Left renal cortex interstitium (tissue), 4 donors: ENCODE data around the gene EDNRA. TPM values are rescaled to one million over a fixed set of nuclear protein-coding genes. Genes with fewer than 3 reads are reported as not detected.
A peak's percentile ranks its signal among the peaks of the same experiment; 100 is the strongest.
"Not testable (repeated sequence)": the region's sequence is repeated elsewhere in the genome, so short reads cannot be mapped to it uniquely, and the experiment has no call there.

Experiments used
- DNase-seq, 4 donors: peaks; one replicate each; pipeline ENCODE4 v3.0.0-alpha.2; 2013; ENCODE audit warnings: low read depth in 4 of 4, low spot score in 2 of 4, missing footprints in 1 of 4
- polyA plus RNA-seq, 4 donors: library from polyadenylated mRNA; unstranded; fragments of 120-200 nt; gene quantifications; one replicate each; pipeline ENCODE4 v1.2.1, GENCODE V29; 2013; ENCODE audit not compliant: insufficient read length in 4 of 4

The EDNRA gene
- polyA plus RNA-seq: 10 to 100 TPM; 76.2 to 98.4 (median 88.7) TPM

DNA sequence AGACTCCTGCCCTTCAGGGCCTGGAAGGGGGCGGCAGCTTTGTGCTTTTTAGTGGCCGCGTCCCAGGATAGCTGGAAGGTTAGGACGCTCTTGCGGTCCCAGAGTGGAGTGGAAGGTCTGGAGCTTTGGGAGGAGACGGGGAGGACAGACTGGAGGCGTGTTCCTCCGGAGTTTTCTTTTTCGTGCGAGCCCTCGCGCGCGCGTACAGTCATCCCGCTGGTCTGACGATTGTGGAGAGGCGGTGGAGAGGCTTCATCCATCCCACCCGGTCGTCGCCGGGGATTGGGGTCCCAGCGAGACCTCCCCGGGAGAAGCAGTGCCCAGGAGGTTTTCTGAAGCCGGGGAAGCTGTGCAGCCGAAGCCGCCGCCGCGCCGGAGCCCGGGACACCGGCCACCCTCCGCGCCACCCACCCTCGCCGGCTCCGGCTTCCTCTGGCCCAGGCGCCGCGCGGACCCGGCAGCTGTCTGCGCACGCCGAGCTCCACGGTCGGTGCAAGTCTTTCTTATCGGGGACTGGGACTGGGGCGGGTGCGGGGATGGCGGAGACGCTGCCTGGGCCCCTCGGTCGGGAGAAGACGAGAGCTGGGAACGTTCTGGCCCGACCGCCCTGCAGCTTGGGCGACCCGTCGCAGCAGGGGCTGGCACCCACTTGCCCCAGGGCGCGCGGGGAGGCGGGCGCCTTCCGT, at the start of gene EDNRA:
EDNRA (plus strand) TSS at position 207 of the 686 bp plus-strand sequence. CDS start 4,585 bp downstream, outside the sequence.
- peak in 1 of 4 donors; percentile 40 for DNase-seq

DNA sequence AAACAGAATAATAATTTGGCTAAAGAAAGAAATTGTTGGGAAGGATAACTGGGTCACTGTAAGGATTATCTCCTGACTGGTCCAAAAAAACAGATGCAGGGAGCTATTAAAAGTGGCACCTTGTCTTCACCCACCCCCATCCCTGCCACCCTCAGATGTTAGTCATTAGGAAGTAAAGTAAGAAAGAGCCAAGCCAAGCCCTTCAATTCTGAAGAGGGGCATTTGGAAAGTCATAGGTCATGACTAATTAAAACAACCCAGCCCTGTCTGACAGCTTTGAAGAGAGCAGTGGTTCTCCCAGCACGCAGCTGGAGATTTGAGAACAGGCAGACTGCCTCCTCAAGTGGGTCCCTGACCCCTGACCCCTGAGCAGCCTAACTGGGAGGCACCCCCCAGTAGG, 46.5 kb upstream of the EDNRA start:
- DNase-seq: not testable (repeated sequence)

DNA sequence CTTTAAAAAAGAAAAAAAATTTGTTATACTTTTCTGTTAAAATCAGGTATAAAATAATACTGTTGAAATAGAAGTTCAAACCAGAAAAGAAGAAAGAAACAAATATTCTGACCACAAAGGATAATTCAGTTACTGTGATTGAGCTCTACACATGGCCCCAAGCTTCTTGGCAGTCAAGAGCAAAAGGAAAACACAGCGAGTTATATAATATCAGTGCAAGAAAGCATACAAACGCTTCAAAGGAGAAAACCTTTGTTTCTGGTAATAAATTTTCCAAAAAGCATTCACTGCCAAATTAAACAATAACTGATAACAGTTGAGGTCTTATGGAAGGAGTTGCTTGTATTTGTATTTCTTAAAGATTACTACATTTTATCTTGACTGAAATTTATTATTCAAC, 40.5 kb upstream of the EDNRA start:
- no peak for DNase-seq

DNA sequence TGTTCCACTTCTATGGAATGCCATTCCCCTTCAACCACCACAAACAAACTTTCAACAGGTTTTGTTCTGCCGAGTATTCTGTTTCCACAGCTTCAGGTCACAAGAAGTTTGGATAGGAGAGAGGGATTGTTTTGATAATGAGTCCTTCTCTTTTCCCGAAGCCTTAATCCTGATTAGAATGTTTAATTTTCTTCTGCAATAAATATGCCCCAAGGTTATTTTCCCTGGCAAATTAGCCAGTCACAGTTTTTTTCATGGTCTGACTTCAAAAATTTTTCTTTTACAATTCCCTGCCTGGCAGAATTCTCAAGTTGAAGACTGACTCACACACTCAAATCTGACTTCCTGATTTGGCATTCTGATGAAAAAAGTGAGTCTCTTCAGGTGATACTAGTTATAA, 33.1 kb upstream of the EDNRA start:
- DNase-seq: no peak

DNA sequence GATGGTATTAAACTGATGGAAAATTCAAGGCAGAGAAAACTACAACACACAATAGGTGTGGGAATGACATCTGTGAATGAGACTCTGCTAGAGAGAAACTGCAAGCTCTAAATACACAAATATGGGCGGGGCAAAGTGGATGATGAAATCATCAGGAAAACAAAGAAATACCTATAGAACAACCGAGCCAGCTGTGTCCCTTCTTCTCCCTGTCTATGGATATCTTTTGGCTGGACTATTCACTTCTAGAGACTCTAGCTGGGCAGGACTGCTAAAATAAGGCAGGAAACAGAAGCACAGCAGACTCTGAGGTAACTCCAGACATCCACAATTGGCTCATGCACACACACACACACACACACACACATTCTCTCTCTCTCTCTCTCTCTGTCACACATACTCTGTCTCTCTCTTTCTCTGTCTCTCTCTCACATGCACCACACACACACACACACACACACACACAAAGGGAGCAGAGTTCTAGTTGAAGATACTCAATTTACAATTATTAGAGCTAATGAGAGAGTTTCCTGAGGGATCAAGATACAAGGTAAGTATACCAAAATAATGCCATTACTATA, 27.2 kb upstream of the EDNRA start:
- DNase-seq: no peak

DNA sequence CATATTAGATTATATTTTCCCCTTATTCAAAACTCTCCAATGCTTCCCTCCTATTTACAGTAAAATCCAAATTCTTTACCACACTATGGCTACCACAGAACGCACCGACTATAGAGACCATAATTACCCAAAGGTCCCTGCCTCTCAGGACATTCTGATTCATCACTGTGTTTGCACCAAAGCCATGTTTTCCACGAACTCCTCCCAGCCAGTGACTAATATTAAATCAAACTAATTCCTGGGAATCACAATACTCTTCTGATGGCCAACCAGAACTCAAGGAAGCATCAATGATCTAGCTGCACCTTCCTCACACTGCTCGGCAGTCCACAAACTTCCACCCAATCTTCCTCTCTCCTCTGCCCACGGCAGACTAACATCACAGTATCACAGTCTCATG, 24.2 kb upstream of the EDNRA start:
- no peak for DNase-seq

DNA sequence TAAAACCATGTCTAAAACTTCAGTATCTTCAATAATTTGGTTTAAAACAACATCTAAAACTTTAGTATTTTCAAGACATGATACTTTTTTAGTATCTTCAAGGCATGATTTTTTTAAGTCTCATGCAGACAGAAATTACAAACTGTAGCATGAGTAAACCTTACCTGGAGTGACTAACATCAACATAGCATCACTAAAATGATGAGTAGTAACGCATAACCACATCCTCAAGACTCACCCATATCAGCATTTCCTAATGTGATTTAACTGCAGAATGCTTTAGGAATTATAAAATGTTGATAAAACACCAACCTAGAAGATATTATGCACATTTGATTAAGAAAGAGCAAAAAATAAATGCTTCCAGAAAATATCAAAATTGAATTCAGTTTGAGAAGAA, 19.7 kb upstream of the EDNRA start:
- DNase-seq: no peak

DNA sequence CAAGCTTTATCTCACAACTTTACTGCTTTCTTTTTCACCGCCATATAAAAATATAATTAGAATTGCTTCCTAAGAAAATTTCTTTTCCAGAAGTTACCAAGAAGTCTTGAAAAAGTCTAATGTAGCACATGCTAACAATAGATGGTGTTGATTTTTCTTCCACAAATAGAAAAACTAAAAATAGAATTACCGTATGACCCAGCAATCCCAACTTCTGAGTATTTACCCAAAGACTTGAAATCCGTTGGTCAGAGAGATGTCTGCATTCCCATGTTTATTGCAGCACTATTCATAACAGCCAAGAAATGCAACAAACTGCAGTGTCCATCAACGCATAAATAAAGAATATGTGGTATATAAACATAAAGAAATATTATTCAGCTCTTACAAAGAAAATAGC, 17.8 kb upstream of the EDNRA start:
- DNase-seq: no peak

DNA sequence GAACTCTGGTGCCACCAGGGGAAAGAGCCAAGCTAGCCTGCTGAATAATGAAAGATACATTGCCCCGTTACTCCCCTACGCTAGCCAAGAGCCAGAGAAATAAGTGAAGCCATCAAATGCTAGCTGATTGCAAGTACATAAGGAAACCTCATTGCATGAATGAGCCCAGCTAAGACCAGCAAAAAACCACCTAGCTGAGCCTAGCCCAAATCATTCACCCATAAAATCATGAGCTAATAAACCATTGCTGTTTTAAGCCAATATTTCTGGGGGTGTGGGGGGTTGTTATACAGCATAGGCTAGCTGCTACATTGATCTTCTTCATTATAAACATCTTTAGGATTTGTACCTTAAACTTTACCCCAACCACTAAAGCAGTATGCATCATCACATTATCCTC, 15.4 kb upstream of the EDNRA start:
- no peak for DNase-seq

DNA sequence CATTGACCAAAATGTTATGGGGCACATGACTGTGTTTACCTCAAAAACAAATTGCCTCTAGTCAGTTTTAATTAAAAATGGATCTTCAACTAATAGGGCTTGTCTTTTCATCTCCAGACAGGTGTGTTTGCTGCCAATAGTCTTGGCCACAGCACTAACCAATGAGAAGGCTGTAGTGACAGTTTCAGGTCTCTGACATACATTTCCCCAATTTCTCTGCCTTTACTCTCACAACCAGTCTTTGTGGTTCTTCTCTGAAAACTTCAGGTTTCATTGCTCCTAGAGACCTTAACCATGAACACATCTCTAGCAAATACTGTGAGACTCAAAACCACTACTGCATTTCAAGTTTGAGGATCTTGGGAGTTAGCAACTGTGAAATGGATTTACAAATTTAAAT, 3.5 kb upstream of the EDNRA start:
- DNase-seq: no peak

DNA sequence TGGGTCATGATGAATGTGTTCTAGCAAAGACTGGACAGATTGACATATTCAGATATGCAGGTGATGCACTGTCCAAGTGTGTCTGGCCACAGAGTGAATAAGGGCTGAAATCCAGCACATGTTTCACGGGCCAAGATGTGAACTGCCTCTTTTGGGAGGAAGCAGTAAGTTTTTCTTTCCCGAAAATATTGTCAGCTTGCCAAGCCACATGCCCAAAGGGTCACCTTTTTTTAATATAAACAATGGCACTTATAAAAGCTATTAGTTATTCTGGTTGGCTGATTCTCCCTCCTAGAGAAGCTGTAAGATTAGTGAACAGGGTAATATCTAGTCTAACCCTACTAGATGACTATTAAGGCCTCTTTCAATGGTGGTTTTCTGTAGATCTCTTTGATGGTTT, 1.5 kb upstream of the EDNRA start:
- no peak for DNase-seq

DNA sequence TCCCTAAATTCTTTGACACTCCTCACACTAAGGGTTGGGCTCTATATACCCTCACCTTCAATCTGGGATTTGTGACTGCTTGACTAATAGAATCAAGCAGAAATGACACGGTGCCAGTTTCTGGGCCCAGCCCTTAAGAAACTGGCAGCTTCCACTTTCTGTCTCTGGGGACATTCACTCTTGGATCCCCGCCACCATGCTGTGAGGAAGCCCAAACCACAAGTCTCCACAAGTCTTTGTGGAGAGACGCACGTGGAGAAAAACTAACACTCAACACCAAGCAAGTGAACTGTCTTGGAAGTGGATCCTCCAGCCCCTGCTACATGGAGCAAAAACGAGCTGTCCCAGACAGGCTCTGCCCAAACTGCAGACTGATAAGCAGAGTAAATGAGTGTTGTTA, 1.1 kb upstream of the EDNRA start:
- DNase-seq: no peak

DNA sequence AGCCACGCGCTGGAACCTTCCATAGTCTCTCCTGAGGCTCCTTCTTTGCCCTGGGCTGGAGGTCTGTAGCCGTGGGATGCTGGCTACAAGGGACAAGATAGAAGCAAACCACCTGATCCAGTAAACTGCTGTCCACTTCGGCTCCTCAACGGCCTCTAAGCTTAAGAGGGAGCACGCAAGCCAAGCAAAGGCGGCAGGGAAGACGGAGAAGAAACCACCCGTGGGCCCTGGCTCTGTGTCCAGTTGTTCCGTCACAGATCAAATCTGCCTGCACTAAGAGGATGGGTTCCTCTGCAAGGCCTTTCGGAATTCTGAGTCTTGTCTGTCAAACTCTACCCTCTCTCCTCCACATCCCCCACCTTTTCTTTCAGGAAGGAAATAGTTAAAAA, 401 bp upstream of the EDNRA start:
- no peak for DNase-seq

DNA sequence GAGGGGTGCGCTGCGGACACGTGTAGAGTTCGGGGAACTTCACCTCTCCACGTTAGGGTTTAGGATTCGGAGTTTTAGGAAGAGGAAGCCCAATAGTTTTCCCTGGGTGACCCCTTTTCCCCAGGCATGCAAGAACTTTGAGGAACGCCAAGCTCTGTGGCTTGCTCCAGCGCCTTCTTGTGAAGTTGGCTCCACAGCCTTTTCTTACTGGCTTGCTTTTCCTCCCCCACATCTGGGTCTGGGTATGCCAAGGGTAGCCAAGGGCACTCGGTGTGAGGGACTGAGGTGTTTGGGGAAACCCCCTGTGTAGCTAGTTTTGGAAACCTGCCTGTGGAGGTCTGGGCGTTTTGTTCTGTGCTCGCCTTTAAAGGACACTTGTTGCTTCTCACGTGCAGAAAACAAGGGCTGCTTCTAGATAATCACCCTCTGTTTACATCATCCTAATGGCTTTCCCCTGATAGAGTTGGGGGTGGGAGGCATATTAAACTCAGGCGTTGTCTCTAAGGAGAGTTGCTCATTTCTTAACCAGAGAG, 746 bp downstream of the EDNRA start:
- DNase-seq: no peak

DNA sequence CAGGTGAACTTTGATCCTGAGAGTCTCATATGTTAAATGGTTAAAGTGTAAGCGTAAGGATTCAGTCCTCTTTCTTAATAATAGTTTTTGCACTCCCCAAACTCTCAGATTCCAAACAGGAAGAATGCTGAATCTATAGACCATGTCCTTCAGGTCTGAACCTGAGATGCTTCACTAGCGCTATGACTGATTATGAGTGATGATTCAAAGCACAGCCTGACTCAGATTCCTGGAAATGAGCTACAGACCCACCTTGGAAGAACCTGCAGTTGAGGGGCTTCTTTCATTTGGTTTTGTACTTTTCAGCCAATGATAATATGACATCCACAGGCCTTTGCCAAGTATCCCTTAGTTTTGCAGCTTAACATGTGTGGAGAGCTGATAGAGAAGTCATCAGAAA, 1.4 kb downstream of the EDNRA start:
- DNase-seq: no peak

DNA sequence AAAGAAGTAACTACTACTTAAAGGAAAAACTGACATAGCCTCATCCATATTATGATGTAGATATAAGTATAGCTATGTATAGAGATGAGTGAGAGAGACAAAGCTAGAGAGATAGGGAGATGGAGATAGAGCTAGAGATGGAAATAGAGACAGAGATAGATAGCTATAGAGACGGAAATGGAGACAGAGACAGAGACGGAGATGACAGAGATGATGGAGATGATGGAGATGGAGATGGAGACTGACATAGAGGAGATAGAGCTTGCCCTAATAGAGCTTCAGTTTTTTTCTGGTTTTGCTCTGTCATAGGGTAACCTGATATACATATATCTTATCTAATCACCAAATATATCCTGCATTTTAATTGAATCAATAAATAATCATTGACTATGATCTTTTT, 4.3 kb downstream of the EDNRA start:
- no peak for DNase-seq

DNA sequence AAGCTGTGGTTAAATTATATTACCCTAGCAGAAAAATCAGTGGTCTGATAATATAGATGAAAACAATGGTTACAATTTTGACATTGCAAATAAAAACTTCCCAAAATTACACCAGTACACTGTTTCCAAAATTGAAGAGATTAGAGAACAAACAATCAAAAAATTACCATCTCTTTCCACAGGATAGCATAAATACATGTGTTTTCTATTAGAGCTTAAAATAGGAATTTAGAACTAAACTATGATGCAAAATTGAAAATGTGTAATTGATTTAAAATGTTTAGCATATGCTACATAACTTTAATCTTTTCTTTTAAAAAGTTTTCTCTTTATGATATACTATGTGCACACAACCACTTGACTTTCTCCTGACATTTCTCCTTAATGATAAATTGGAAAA, 6.7 kb downstream of the EDNRA start:
- DNase-seq: no peak

DNA sequence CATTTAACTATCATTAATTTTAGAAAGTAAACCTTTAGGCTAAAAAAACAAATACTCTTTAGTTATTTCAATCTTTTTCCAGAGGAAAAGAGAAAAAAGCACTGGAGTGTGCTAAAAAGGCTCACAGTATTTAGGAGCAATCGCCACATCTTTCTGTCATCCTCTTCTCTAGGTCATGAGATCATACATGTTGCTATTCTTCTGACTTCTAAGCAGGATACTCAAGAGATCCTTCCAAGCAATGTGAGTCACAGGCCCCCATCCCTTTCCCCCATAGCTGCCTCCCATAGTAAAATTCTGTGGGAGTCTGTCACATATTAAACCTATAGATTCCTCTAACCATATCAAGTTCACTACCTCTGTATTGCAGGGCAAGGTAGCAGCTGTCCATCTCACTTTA, 7.7 kb downstream of the EDNRA start:
- DNase-seq: no peak

DNA sequence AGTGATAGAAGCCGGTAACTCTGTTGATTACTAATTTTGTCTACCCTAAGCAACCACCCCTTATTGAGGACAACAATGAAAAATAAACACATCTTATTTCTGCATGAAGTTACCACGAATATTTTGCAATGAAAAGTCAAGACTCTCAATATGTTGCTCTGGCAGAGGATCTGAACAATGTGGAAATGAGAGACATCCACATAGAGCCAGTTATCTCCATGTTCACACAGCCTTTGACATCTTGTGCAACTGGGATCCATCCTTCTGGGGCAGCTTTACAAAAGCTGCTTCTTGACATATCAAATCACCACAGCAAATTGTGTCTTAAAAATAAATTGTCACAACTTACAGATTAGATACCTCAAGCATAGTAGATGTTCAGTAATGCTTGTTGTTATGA, 10.2 kb downstream of the EDNRA start:
- no peak for DNase-seq

DNA sequence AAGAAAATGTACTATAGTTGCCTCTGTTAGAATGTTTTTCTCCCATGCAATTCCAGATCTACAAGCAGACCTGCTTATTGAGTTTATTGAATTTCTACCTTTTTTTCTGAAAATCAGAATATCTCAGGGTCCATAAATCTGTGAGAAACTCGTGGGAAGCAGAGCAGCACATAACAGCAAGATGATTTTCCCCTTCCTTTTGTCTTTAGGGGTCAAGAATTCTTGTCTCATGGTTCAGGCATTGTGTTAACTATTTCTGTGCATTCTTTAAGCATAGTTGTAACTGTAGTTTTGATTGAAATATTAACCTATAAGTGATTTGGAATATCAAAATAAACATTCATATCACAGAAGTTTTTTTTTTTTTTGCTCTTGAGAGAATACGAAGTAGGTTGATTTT, 11.4 kb downstream of the EDNRA start:
- DNase-seq: no peak

DNA sequence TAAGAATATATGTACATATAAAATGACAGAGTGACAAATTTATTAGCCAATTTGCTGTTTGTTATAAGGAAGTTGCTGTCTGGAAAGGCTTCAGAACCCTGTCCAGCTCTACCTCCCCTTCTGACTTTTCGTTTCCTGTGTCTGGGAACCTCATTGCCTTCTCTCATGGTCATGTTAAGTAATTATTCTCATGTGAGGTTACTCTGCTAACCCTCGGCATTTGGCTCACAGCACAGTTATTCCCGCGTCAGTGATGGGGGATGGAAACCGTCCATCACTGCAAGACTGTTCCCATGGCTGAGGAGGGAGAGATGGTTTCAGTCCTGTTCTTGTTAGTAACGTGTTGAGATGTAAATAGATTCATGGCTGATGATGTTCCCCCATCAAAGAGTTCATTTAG, 11.9 kb downstream of the EDNRA start:
- DNase-seq: peak in 1 of 4 donors; percentile 53

DNA sequence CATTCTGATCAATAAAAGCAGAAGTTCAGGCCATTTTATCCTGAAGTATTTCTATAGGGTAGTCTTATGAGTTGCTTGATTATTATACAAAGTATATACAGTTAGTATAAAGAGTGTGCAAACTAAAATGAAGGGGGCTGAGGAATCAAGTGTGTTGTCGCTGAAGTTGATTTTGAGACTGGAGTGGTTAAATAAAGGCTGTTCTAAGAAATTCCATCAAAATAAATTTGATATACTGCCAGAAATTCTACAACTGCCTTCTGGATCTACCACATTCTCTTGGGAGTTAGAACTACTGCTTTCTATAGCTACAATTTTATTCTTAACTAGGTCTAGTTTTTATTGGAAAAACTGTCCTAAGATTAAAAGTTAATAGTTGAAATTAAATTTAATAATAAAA, 12.4 kb downstream of the EDNRA start:
- DNase-seq: no peak
